Activated CD8-positive, alpha-beta memory T cell treated with anti-CD3 and anti-CD28 coated beads for 48 hours (primary cell): ENCODE results near the gene ZNF135.

Experiments used
- DNase-seq, 3 experiments: peaks; one replicate each; pipeline ENCODE4 v3.0.0-alpha.2; 2020; ENCODE audit warnings: low read depth in 2 of 3, low spot score in 2 of 3

ZNF135 gene

GRCh38 chr19:58091251-58091995 is 32.3 kb downstream of the ZNF135 start:
- DNase-seq = no peak

- DNase-seq = no peak
Measured at GRCh38 chr19:58093071-58093470, 34.0 kb downstream of the ZNF135 start.

GRCh38 chr19:58095328-58095727 is 36.2 kb downstream of the ZNF135 start:
- DNase-seq = no peak

GRCh38 chr19:58096884-58097283 is 37.8 kb downstream of the ZNF135 start:
- no peak for DNase-seq

- no peak for DNase-seq
Measured at GRCh38 chr19:58097349-58097748, 38.3 kb downstream of the ZNF135 start.

GRCh38 chr19:58097781-58098681 is 38.9 kb downstream of the ZNF135 start, which contains the start of gene ZSCAN18:
ZSCAN18 (minus strand) TSS chr19:58098231; CDS start chr19:58090267, 7,964 bp downstream.
- DNase-seq = peak; percentile 87 to 94 (median 92)

GRCh38 chr19:58098682-58098998 is 39.6 kb downstream of the ZNF135 start:
- no peak for DNase-seq

- no peak for DNase-seq
Measured at GRCh38 chr19:58107778-58108545, 48.9 kb downstream of the ZNF135 start.

GRCh38 chr19:58108546-58108817 is 49.4 kb downstream of the ZNF135 start:
- no peak for DNase-seq

- DNase-seq = no peak
Measured at GRCh38 chr19:58117841-58118575, 58.9 kb downstream of the ZNF135 start.

GRCh38 chr19:58118979-58119733 is 60.1 kb downstream of the ZNF135 start:
- DNase-seq = no peak
